SK-N-SH (cell line): Measurements from ENCODE around the gene CEP131.

ENCODE experiments used
- CTCF ChIP-seq: fragments of 200-600 bp; sonication (generic); IDR thresholded peaks from 2 replicates; pipeline ENCODE4 v1.6.1; 2017; ENCODE audit warnings: antibody characterized with exemption, mild to moderate bottlenecking, moderate library complexity
- GABPA ChIP-seq: IDR thresholded peaks from 2 replicates; pipeline ENCODE4 v1.4.0; 2012; ENCODE audit warnings: low read depth, mild to moderate bottlenecking
- RFX5 ChIP-seq: IDR thresholded peaks from 2 replicates; pipeline ENCODE4 v1.6.1; 2012; ENCODE audit warnings: mild to moderate bottlenecking, improper control_type of control experiment, low read length
- RXRA ChIP-seq: IDR thresholded peaks from 2 replicates; pipeline ENCODE4 v1.4.0; 2012; ENCODE audit warnings: low read depth, mild to moderate bottlenecking, borderline replicate concordance
- SIN3A ChIP-seq: IDR thresholded peaks from 2 replicates; pipeline ENCODE4 v1.6.1; 2012; ENCODE audit warnings: low read depth, mild to moderate bottlenecking, low read length, moderate library complexity, borderline replicate concordance
- YY1 ChIP-seq: IDR thresholded peaks from 2 replicates; pipeline ENCODE4 v1.4.0; 2012; ENCODE audit warnings: low read depth, mild to moderate bottlenecking
- TF ChIP-seq, protein P1 (sequence below): IDR thresholded peaks from 2 replicates; pipeline ENCODE4 v1.6.1; 2012; ENCODE audit warnings: mild to moderate bottlenecking, low read depth, low read length, moderate library complexity
- TF ChIP-seq, protein P2 (sequence below): IDR thresholded peaks from 2 replicates; pipeline ENCODE4 v1.4.0; 2012; ENCODE audit warnings: low read depth

GRCh38 chr17:81207610-81208581 is 14.9 kb downstream of the CEP131 start:
- no peak for TF ChIP-seq GABPA
- TF ChIP-seq RFX5: no peak
- TF ChIP-seq CTCF: no peak
- TF ChIP-seq RXRA: no peak
- no peak for TF ChIP-seq YY1
- no peak for TF ChIP-seq SIN3A
- TF ChIP-seq, protein P1, sequence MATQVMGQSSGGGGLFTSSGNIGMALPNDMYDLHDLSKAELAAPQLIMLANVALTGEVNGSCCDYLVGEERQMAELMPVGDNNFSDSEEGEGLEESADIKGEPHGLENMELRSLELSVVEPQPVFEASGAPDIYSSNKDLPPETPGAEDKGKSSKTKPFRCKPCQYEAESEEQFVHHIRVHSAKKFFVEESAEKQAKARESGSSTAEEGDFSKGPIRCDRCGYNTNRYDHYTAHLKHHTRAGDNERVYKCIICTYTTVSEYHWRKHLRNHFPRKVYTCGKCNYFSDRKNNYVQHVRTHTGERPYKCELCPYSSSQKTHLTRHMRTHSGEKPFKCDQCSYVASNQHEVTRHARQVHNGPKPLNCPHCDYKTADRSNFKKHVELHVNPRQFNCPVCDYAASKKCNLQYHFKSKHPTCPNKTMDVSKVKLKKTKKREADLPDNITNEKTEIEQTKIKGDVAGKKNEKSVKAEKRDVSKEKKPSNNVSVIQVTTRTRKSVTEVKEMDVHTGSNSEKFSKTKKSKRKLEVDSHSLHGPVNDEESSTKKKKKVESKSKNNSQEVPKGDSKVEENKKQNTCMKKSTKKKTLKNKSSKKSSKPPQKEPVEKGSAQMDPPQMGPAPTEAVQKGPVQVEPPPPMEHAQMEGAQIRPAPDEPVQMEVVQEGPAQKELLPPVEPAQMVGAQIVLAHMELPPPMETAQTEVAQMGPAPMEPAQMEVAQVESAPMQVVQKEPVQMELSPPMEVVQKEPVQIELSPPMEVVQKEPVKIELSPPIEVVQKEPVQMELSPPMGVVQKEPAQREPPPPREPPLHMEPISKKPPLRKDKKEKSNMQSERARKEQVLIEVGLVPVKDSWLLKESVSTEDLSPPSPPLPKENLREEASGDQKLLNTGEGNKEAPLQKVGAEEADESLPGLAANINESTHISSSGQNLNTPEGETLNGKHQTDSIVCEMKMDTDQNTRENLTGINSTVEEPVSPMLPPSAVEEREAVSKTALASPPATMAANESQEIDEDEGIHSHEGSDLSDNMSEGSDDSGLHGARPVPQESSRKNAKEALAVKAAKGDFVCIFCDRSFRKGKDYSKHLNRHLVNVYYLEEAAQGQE: no peak
- TF ChIP-seq, protein P2, sequence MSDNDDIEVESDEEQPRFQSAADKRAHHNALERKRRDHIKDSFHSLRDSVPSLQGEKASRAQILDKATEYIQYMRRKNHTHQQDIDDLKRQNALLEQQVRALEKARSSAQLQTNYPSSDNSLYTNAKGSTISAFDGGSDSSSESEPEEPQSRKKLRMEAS: no peak
